ENCODE measurements around the gene SLC16A2. TPM values are rescaled to one million over a fixed set of nuclear protein-coding genes. Genes with fewer than 3 reads are reported as not detected.
"Not testable (repeated sequence)": the region's sequence is repeated elsewhere in the genome, so short reads cannot be mapped to it uniquely, and the experiment has no call there.

SLC16A2 gene
- total RNA-seq, 1 experiment from 2014 or later, result 55.2 TPM

- TF ChIP-seq AR (CRISPR knock-in tag; IDR thresholded peaks at IDR 0.05), result no peak
- no peak for TF ChIP-seq ESRRA (CRISPR knock-in tag; IDR thresholded peaks at IDR 0.05; ENCODE audit: borderline replicate concordance)
- TF ChIP-seq MYBL2 (CRISPR knock-in tag; IDR thresholded peaks at IDR 0.05), result no peak
- no peak for TF ChIP-seq FOXP4 (CRISPR knock-in tag; IDR thresholded peaks at IDR 0.05)
- no peak for TF ChIP-seq NR3C1 (CRISPR knock-in tag; conservative IDR thresholded peaks at IDR 0.05; ENCODE audit: low read depth)
Measured at GRCh38 chrX:74515356-74515755, 94.1 kb downstream of the SLC16A2 start (continued).

- not testable (repeated sequence) for DNase-seq (ENCODE audit: low spot score); H3K4me3 Mint-ChIP-seq
Measured at GRCh38 chrX:74516013-74516412, 94.7 kb downstream of the SLC16A2 start.

GRCh38 chrX:74519870-74520269 is 98.6 kb downstream of the SLC16A2 start:
- Mint-ChIP-seq H3K4me3 (no peak overlapping the region), H3K36me3 (peaks cover 23% of the 10 kb centered on the region), H3K27ac (no peak overlapping the region), H3K4me1 (peaks cover 7% of the 10 kb centered on the region), H3K9me3 (peaks cover 22% of the 10 kb centered on the region), H3K27me3 (ENCODE audit: low read depth) (no peaks in the 10 kb centered on the region)
- POLR2A ChIA-PET, result no interaction called here
- CTCF ChIA-PET, result interaction anchor here (2.0 kb wide), 1 partner anchor 27 kb away, joined by 6 read pairs; no protein-coding TSS in a partner anchor
- ATAC-seq (no peak), DNase-seq (ENCODE audit: low spot score) (no peak)
- TF ChIP-seq FOXK1 (CRISPR knock-in tag; IDR thresholded peaks at IDR 0.05), result no peak
- no peak for TF ChIP-seq NFYB (CRISPR knock-in tag; conservative IDR thresholded peaks at IDR 0.05; ENCODE audit: low read depth)
- TF ChIP-seq ZBTB21 (CRISPR knock-in tag; IDR thresholded peaks at IDR 0.05; ENCODE audit: borderline replicate concordance), result no peak
- no peak for TF ChIP-seq ETV6 (CRISPR knock-in tag; IDR thresholded peaks at IDR 0.05)
- TF ChIP-seq ATF3 (CRISPR knock-in tag; conservative IDR thresholded peaks at IDR 0.05), result no peak
- no peak for TF ChIP-seq NFE2L1 (CRISPR knock-in tag; IDR thresholded peaks at IDR 0.05)
- no peak for TF ChIP-seq FOXJ3 (CRISPR knock-in tag; IDR thresholded peaks at IDR 0.05; ENCODE audit: borderline replicate concordance)
- no peak for TF ChIP-seq ZNF121 (CRISPR knock-in tag; IDR thresholded peaks at IDR 0.05)
- no peak for TF ChIP-seq ZNF138 (CRISPR knock-in tag; conservative IDR thresholded peaks at IDR 0.05)
- no peak for TF ChIP-seq KAT7 (CRISPR knock-in tag; IDR thresholded peaks at IDR 0.05; ENCODE audit: borderline replicate concordance)
- no peak for TF ChIP-seq SMAD4 (CRISPR knock-in tag; IDR thresholded peaks at IDR 0.05)
- TF ChIP-seq USF2 (CRISPR knock-in tag; IDR thresholded peaks at IDR 0.05), result no peak
- TF ChIP-seq USF1 (CRISPR knock-in tag; IDR thresholded peaks at IDR 0.05), result no peak
- no peak for TF ChIP-seq ZNF396 (CRISPR knock-in tag; IDR thresholded peaks at IDR 0.05; ENCODE audit: borderline replicate concordance)
- TF ChIP-seq SMAD3 (CRISPR knock-in tag; IDR thresholded peaks at IDR 0.05; ENCODE audit: borderline replicate concordance), result no peak
- TF ChIP-seq ZNF425 (CRISPR knock-in tag; conservative IDR thresholded peaks at IDR 0.05), result no peak

More at GRCh38 chrX:74516013-74516412, 94.7 kb downstream of the SLC16A2 start:
- ATAC-seq; H3K27ac Mint-ChIP-seq; H3K27me3 Mint-ChIP-seq (ENCODE audit: low read depth); CTCF ChIA-PET: not testable (repeated sequence)
- Mint-ChIP-seq H3K4me1 (peaks cover 24% of the 10 kb centered on the region), H3K9me3 (peaks cover 22% of the 10 kb centered on the region), H3K36me3 (peaks cover 24% of the 10 kb centered on the region)
- POLR2A ChIA-PET, result interaction anchor here (0.7 kb wide), 1 partner anchor 234 kb away, joined by 3 read pairs; no protein-coding TSS in a partner anchor
